Upper lobe of right lung (tissue), 1 donor: ENCODE measurements around the gene VSIG10L2. TPM values are rescaled to one million over a fixed set of nuclear protein-coding genes. Genes with fewer than 3 reads are reported as not detected.

Experiments
- ATAC-seq: fragments of 200-7000 bp; cut with Tn5 transposase; one replicate; pipeline ENCODE4 v1.9.1; 2020; ENCODE audit warnings: mild to moderate bottlenecking, moderate library complexity
- DNase-seq: peaks from one replicate; pipeline ENCODE4 v3.0.0-alpha.2; 2020
- H3K27ac ChIP-seq: fragments of 200-600 bp; one replicate; pipeline ENCODE4 v1.8.0; 2022
- H3K27me3 ChIP-seq: fragments of 200-600 bp; one replicate; pipeline ENCODE4 v1.8.0; 2022; ENCODE audit warnings: mild to moderate bottlenecking
- H3K36me3 ChIP-seq: fragments of 200-600 bp; one replicate; pipeline ENCODE4 v1.8.0; 2022
- H3K4me1 ChIP-seq: fragments of 200-600 bp; one replicate; pipeline ENCODE4 v1.8.0; 2022
- H3K4me3 ChIP-seq: fragments of 200-600 bp; one replicate; pipeline ENCODE4 v1.8.0; 2022; ENCODE audit warnings: mild to moderate bottlenecking
- H3K9me3 ChIP-seq: fragments of 200-600 bp; one replicate; pipeline ENCODE4 v1.8.0; 2022
- intact Hi-C: fragments of 100-400 bp; cut with DNase I; formaldehyde crosslinking; loops from one replicate; pipeline ENCODE4 v1.11.0; 2022
- total RNA-seq: library from RNA; stranded (reverse); fragmentation: NEBNext Ultra II Directional; extraction: Animal tissue kit (Norgen Biotek cat#: 25700); gene quantifications from one replicate; pipeline ENCODE4 v1.2.1, GENCODE V29; 2021
- TF ChIP-seq, protein P1 (sequence below): fragments of 200-600 bp; IDR thresholded peaks from one replicate; pipeline ENCODE4 v1.8.0; 2022; ENCODE audit warnings: antibody characterized with exemption
- donor health status: DM: no; HTN: yes; CAD: no; lungs with severe emphysema.

The VSIG10L2 gene
- total RNA-seq, 1 donor from 2014 or later = not detected

DNA sequence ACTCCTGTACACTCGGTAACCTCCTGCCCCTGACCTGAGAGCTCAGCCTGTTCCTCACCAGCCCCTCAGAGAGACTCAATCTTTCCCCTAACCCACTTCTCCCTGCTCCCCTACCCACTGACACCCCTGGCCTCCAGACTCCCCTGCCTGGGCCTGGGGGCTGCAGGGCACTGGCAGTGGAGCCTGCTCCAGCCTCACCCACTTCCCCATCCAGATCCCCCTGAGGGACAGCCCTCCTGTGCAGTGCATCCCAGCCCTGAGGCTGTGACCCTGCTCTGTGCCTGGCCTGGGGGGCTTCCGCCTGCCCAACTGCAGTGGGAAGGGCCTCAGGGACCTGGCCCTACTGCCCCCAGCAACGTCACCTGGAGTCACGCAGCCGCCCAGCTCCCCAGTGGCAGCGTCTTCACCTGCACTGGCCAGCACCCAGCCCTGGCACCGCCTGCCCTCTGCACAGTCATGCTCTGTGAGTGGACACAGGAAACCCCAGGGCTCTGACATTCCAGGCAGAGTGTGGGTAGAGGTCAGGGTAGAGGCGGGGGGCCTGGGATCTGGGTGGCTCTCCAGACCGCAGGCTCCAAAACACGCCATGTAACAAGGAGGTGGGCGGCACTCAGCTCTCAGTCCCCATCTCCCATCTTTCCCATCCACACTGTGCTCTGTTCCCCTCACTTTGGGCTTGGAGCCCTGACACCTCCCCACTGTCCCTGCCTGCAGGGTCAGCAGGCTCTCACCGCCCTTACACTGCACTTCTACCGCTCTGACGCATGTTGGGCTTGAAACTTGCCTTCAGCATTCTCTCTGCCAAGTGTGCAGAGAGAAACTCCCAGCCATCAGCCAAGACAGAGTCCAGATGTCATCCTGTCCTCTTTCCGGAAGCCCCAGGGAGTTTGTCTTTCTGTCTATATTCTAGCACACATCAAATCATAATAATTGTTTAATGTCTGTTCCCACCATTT lies 5.1 kb downstream of the VSIG10L2 start:
- Histone ChIP-seq H3K27ac (no peak overlapping the region), H3K36me3 (no peaks in the 10 kb centered on the region), H3K4me3 (no peak overlapping the region), H3K4me1 (peaks cover 9% of the 10 kb centered on the region), H3K27me3 (peaks cover 2% of the 10 kb centered on the region), H3K9me3 (no peaks in the 10 kb centered on the region)
- ATAC-seq (peak; percentile 3), DNase-seq (no peak)
- TF ChIP-seq, protein P1, sequence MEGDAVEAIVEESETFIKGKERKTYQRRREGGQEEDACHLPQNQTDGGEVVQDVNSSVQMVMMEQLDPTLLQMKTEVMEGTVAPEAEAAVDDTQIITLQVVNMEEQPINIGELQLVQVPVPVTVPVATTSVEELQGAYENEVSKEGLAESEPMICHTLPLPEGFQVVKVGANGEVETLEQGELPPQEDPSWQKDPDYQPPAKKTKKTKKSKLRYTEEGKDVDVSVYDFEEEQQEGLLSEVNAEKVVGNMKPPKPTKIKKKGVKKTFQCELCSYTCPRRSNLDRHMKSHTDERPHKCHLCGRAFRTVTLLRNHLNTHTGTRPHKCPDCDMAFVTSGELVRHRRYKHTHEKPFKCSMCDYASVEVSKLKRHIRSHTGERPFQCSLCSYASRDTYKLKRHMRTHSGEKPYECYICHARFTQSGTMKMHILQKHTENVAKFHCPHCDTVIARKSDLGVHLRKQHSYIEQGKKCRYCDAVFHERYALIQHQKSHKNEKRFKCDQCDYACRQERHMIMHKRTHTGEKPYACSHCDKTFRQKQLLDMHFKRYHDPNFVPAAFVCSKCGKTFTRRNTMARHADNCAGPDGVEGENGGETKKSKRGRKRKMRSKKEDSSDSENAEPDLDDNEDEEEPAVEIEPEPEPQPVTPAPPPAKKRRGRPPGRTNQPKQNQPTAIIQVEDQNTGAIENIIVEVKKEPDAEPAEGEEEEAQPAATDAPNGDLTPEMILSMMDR = no peak
- intact Hi-C loops = no loop called here

DNA sequence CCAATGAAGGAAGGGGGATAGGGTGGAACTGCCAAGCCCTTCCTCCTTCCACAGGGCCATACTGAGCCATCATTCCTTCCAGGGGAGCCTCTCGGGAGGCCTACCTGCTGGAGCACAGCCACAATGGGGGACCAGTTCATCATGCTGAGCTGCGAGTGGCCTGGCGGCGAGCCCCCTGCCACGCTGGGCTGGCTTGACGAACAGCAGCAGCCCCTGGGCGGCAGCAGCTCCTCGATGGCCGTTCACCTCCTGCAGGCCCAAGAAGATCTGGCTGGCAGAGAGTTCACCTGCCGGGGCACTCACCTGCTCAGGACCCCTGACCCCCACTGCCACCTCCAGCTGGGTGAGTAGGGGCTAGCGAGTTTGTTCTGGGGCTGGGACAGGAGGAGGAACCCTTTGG lies 5.9 kb downstream of the VSIG10L2 start:
- no peaks in the 10 kb centered on the region for H3K27me3 ChIP-seq
- H3K4me3 ChIP-seq = no peak overlapping the region
- ATAC-seq = no peak
- no peaks in the 10 kb centered on the region for H3K36me3 ChIP-seq
- DNase-seq = no peak
- no peak overlapping the region for H3K27ac ChIP-seq
- H3K9me3 ChIP-seq = no peaks in the 10 kb centered on the region
- intact Hi-C loops = no loop called here
- peaks cover 9% of the 10 kb centered on the region for H3K4me1 ChIP-seq
- TF ChIP-seq, protein P1 = no peak

DNA sequence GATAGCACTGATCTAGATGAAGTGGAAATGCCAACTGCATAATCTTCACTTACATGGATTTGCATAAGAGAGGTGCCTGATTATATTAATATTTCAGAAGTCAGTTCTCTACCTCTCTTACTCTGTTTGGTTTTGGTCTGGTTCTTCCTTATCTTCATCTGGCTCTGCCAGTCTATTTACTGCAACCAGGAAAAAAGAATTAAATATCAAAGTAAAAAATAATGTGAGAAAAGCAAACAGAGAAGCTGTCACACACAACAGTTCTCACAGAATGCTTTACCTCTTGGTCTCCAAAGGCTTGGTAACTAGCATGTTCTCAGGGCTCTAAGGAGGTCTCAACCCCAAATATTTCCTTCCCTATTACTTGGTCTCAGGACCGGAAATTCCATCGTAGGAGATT lies 6.7 kb downstream of the VSIG10L2 start:
- H3K9me3 ChIP-seq = no peaks in the 10 kb centered on the region
- no peak for DNase-seq
- no peak overlapping the region for H3K27ac ChIP-seq
- no peak for ATAC-seq
- no peak overlapping the region for H3K4me3 ChIP-seq
- no peaks in the 10 kb centered on the region for H3K36me3 ChIP-seq
- intact Hi-C loops = no loop called here
- TF ChIP-seq, protein P1 = no peak
- no peaks in the 10 kb centered on the region for H3K27me3 ChIP-seq
- H3K4me1 ChIP-seq = peaks cover 9% of the 10 kb centered on the region

DNA sequence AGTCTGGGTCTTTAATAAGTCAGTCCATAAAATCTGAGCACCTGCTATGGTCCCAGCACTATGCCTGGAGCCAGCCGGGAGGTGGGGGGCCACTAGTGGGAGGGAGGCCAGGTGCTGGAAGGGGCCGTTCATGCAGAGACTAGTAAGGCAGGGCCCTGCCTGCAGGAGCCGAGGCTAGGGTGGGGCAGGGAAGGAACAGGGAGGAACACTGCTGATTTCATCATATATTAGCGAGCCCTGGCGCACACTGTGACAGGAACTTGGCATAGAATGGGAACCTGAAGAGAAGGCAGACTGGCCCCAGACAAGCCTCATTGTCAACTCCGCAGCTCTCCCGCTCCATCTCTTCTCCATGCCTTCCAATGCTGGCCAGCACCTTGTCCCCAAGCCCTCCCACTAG lies 7.1 kb downstream of the VSIG10L2 start:
- Histone ChIP-seq H3K4me1 (peaks cover 9% of the 10 kb centered on the region), H3K27me3 (no peaks in the 10 kb centered on the region), H3K36me3 (no peaks in the 10 kb centered on the region), H3K9me3 (no peaks in the 10 kb centered on the region), H3K27ac (no peak overlapping the region), H3K4me3 (no peak overlapping the region)
- ATAC-seq = peak; percentile 72
- intact Hi-C loops = no loop called here
- peak; percentile 76 for DNase-seq
- TF ChIP-seq, protein P1 = no peak

DNA sequence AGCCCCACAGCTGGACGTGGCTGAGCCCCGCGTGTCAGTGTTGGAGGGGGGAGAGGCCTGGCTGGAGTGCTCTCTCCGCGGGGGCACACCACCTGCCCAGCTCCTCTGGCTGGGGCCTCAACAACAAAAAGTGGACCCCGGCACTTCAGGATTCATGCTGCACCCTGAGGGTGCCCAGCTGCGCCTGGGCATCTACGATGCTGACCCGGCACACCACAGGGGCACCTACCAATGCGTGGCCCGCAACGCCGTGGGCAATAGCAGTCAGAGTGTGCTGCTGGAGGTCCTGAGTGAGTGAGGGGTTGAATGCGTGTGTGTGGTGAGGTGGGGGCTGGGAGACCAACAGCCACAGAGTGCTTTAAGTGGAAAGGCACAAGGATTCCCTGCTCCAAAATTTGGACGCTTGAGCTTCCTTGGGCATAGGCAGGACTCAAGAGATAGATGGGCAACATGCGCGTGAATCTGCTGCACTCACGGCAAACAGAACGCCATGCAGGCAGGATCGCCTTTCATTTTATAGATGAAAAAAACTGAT lies 7.6 kb downstream of the VSIG10L2 start:
- H3K4me3 ChIP-seq = no peak overlapping the region
- intact Hi-C loops = no loop called here
- TF ChIP-seq, protein P1 = no peak
- no peaks in the 10 kb centered on the region for H3K27me3 ChIP-seq
- no peak overlapping the region for H3K27ac ChIP-seq
- H3K4me1 ChIP-seq = peaks cover 9% of the 10 kb centered on the region
- ATAC-seq = no peak
- no peaks in the 10 kb centered on the region for H3K9me3 ChIP-seq
- no peaks in the 10 kb centered on the region for H3K36me3 ChIP-seq
- DNase-seq = no peak
